Activated CD8-positive, alpha-beta memory T cell treated with anti-CD3 and anti-CD28 coated beads for 36 hours (primary cell): ENCODE measurements around the gene THADA. TPM values are rescaled to one million over a fixed set of nuclear protein-coding genes. Genes with fewer than 3 reads are reported as not detected.
"Not testable (repeated sequence)": the region's sequence is repeated elsewhere in the genome, so short reads cannot be mapped to it uniquely, and the experiment has no call there.

Experiments used
- CTCF ChIA-PET: fragments of 350-600 bp; sonication (Branson Sonifier 250); formaldehyde crosslinking; loops from one replicate; lab custom pipeline; 2021; ENCODE audit warnings: antibody characterized with exemption; lab: Charles Lee
- POLR2A ChIA-PET: fragments of 350-600 bp; sonication (Branson Sonifier 250); formaldehyde crosslinking; loops from one replicate; lab custom pipeline; 2021; ENCODE audit warnings: antibody characterized with exemption; lab: Charles Lee
- total RNA-seq, 2 experiments: library from RNA; stranded (reverse); gene quantifications; one replicate each; pipeline ENCODE4 v1.2.3, GENCODE V29; 2021

Gene THADA
- total RNA-seq, 2 experiments from 2014 or later: 52.7 to 54.2 TPM

DNA sequence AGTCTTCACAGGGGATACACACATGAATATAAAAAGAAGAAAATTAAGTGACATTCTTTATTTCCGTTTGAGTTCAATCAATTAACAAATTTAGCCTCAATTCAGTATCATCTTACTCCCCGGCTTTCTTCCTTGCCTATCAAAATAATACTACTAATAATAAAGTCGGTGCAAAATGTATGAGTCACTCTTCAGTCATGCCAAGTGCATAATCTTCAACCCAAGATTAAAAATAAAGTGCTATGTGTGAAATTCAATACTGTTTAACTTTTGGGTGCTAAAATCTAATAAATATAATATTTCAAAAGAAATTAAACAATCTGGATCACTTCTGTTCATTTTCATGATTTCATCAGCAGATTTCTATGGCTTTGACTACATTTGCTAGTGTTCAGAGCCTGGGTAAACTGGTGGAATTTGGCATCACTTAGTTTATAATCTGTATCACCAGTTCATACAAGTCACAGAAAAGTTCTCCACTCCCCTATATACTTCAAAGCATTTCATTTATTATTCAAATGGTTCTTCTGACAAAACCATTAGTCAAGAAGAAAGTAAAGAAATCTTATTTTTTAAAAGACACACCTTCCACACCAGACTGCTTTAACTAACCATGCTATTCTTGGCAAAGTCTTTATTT is 183.6 kb downstream of the THADA start:
- CTCF ChIA-PET: no interaction called here

DNA sequence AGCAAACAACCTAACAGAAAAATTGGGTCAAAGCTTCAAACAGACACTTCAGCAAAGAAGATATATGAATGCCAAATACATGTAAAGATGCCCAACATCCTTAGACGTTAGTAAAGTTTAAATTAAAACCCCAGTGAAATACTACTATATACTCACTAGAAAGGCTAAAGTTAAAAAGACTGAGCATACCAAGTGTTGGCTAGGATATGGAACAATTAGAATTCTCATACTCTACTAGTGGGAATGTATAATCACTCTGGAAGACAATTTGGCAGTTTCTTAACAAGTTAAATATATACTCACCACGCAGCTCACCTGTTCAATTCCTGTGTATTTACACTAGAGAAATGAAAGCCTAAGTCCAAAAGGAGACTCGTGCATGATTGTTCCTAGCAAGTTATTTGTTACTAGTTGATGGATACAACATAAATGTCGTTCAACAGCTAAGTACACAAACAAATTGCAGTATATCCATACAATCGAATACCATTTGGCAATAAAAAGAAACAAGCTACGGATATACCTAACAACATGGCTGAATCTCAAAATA is 185.7 kb downstream of the THADA start:
- ChIA-PET POLR2A (no interaction called here), CTCF (no interaction called here)

More for the DNA sequence above, 183.6 kb downstream of the THADA start:
- POLR2A ChIA-PET: no interaction called here

DNA sequence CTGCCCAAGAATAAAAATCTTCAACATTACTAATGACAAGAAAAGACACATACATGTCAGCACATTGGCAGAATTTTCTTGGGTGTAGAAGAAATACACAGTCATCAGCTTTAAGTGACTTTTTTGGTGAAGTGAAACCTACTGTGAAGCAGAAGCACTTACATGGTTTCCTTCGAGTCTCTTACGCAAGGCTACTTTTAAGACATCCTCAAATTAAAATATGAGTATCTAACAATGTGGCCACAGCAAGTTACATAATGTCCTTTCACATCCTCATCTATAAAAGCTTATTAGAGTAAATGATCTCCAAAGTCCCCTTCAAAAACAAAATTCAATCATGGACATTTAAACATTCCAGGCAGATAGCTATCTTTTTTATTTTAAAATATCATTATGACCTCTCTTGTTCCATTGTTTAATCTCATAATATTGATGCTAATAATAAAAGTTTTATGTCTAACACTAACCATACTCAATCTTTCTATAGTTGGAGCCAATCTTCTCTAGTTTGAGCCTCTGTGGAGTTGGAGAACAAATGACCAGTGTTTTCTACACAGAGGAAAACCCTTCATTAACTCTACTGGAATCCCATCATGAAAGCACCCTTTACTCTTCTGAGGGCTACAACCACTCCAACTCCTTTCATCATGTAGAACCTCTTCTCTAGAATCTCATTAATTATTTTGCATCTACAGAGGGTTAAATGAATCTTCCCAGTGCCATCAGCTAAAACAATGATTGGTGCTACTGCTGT is 187.3 kb downstream of the THADA start:
- ChIA-PET POLR2A (no interaction called here), CTCF (no interaction called here)

DNA sequence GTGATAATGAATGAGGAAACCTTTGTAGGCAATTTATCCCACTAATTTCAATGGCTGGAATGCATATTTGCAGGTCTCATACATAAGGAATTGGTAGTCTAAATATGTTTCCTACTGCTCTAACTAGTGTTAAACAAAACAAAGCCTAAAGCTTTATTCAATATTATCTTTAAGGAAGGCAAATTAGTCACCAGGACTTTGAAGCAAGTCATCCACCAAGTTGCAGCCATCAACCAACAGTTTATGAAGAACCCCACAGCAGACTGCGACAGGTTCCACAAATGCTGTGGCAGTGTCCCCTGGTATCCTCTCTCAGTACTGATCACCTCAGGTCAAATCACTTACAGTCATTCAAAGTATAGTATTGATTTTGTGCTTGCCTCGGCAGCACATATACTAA is 187.9 kb downstream of the THADA start:
- ChIA-PET CTCF (no interaction called here), POLR2A (no interaction called here)

DNA sequence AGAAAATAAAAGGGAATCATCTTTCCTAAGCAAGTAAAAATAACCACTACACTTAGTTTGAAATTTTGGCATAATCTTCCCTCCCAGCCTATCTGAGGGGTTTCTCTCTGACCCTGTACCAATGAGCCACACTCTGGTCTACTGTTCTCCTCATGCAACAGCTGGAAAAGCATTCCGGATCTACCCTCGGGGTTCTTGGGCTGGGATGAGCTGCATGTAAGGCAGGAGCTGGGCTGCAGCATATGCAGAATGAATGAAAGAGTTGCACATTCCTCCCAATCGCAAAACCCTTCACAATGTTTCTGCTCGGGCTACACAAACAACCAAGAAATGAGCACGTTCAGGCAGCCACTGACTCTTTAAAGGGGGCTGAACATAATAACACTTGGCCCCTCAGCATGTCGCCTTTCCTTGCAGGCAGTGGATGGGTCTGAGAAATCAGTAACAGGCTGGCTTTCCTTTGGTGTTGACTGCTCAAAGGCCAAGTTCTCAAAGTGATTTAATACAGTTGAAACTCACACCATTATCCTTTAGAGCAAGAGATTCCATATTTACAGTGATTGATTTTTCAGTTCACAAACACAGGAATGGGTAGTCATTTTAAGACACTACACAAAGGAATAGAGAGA is 189.1 kb downstream of the THADA start:
- POLR2A ChIA-PET: no interaction called here

DNA sequence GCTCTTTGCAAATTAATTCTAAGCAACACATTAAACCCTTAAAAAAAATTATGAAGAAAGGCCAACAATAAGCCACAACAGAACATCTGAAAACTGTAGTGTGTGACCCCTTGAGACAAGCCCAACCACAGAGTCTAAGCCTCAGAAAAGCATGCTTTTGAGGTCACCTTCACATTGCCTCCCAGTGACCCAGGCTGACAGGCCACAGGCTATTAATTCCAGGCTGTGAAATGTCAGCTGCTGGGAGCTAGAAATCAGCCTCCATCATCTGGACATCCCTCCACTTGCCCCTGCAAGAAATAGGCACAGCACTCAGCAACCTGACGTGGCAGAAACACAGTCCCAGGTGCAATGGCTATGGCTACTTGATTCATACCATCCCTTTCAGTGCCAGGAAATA is 190.0 kb downstream of the THADA start:
- CTCF ChIA-PET: no interaction called here
- POLR2A ChIA-PET: no interaction called here

More for the DNA sequence above, 189.1 kb downstream of the THADA start:
- CTCF ChIA-PET: no interaction called here

DNA sequence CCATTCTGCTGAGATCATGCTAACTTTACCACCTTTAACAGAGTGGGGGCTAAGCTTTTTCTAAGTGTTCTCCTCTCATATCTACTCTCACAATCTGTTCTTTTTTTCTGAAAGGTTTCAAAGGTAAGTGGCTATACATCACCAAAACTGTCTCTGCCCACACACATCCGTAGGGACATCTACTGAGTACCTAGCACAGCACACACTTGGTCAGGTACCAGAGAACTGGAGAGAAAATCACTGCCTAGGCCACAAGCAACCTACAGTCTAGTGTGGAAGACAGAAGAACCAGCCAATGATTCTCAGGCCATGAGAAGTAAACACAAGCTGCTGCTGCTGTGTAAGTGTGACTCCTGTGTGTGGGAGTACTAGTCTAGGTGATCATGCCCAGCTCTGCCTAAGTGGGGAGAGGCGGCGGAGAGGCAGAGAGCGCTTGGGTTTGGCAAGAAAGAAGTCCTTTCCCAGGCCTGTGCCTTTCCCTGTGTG is 193.3 kb downstream of the THADA start:
- ChIA-PET POLR2A (interaction anchor here (0.6 kb wide), 1 partner anchor 297 kb away, joined by 3 read pairs; no protein-coding TSS in a partner anchor), CTCF (no interaction called here)

DNA sequence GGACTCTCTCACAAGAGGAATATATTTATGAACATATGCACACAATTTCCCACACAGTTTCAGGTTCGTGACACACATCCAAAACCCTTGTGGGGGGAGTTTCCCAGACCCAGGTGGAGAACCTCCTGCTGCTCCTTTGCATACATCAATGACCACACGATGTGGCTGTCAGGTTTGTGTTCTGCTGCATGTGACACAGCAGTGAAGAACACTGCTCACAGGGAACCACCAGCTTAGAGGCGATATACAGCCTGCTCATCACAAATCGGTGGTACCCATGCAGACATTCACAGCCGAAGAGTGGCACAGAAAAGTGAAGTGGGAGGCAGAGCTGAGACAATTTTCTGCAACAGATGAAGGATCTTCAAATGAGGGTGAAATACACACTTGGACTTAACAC is 193.8 kb downstream of the THADA start:
- ChIA-PET POLR2A (interaction anchor here (0.6 kb wide), 1 partner anchor 296 kb away, joined by 3 read pairs; no protein-coding TSS in a partner anchor), CTCF (no interaction called here)

DNA sequence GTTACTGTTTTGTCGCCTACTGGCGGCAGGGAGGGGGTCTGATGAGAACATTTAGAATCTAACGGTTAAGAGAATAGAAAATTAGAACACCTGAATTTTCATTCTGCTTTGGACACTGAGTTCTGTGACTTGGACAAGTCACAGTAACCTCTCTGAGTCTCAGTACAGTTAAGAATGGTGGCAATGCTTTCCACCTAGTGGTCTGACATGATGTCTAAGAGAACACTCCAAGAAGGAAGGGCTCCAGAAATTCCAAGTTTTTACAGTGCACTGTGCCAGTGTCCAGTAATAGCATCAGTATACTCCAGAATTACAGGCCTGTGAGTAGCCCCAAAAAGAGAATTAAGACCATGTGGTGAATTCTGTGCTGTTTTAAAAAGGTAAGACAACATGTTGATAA is 195.3 kb downstream of the THADA start:
- POLR2A ChIA-PET: no interaction called here
- CTCF ChIA-PET: no interaction called here

DNA sequence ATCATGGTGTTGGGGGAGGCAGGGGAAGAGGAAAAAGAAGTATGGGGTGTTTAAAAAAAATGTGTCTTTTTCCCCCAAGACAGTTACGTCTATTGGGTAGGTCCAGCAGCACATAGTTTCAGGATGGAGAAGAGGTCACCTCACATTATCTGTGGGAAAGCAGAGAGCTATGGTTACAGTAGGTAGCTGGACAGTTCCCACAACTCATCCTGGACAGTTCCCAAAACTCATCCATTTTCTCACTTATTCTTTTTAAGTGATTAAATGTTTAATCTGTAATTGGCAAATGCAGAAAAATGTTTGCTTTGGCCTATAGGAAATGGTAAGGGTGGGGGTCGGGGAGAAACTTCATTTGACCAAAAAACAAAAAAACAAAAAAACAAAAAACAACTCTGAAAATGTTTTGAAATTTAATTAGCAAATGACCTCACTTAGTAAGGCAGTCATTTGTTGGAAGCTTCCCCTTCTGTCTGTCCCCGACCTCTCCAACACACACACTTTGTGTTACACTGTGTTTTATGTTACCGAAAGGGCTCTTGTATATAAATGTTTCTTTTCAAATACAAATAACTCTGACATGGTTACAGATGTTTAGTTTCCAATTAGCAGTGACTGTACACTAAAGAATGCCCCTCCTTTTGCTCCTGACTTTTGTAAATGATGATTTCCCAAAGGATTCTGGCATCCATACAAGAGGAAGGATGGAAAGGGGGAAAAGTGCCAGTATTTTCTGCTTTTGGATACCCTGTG is 196.1 kb downstream of the THADA start:
- ChIA-PET POLR2A (no interaction called here), CTCF (interaction anchor here (0.6 kb wide), 1 partner anchor 84 kb away, joined by 6 read pairs; no protein-coding TSS in a partner anchor)

DNA sequence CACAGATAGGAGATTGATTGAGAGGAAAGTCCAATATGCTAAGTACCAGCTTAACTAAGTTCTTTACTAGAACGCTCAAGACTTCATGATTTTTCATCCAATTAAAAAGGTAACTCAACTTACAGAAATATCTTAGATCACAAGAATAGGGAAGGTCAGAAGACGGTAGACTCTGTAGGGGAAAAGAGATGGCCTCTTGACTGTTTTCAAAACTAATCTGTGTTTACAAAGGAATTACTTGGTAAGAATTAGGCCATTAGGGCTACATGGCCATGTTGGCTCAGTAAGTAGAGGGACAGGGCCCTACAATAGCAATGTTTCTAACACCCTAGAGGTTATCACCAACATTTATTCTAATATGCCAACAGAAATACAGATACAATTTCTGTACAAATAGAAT is 196.7 kb downstream of the THADA start:
- POLR2A ChIA-PET: no interaction called here
- CTCF ChIA-PET: interaction anchor here (0.6 kb wide), 1 partner anchor 85 kb away, joined by 6 read pairs; no protein-coding TSS in a partner anchor

DNA sequence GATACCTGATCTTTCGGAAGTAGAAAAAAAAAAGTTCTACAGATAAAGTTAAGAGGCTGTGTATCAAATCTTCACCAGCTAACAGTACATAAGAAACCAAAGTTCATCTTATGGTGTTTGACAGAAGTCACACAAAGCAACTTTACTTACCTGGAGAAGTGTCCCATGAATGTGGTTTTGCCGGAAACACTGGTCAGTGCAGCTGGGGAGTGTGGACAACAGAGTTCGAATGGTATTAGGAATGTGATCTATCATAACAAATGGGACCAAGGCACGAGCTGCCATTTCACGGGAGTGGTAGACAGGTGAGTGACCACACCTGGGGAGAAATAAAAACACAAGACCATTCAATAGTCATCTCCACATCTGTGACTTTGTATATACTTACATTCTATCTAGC is 198.0 kb downstream of the THADA start:
- ChIA-PET CTCF (no interaction called here), POLR2A (no interaction called here)

DNA sequence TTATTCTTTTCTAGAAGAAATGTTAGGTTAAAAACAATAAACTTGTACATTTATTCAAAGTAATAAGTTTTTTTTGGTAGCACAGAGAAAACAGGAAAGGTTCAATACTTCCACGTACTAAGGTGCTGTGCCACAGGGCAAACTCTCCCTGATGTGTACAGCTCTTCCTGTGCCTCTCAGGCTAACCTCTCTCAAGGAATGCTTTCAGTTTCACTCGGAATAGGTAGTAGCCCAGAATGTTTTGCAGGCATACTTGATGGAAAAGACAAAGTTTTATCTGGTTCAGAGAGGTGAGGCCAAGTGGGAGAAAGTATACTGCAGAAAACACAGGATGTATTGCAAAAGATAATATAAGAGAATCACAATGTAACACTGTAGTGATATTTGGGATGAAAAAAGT is 198.4 kb downstream of the THADA start:
- ChIA-PET POLR2A (no interaction called here), CTCF (no interaction called here)

DNA sequence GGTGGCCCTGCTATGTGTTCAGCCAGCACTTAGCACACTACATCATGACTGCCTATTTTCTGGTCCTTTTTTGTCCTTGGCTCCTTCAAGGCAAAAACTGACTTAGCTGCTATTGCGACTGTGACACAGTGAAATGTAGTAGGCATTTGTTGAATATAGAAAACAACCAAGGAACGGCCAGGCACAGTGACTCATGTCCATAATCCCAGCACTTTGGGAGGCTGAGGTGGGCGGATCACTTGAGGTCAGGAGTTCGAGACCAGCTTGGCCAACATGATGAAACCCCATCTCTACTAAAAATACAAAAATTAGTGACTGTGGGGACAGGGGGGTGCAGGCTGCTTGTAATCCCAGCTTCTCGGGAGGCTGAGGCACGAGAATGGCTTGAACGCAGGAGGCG is 199.5 kb downstream of the THADA start:
- CTCF ChIA-PET, POLR2A ChIA-PET: not testable (repeated sequence)

DNA sequence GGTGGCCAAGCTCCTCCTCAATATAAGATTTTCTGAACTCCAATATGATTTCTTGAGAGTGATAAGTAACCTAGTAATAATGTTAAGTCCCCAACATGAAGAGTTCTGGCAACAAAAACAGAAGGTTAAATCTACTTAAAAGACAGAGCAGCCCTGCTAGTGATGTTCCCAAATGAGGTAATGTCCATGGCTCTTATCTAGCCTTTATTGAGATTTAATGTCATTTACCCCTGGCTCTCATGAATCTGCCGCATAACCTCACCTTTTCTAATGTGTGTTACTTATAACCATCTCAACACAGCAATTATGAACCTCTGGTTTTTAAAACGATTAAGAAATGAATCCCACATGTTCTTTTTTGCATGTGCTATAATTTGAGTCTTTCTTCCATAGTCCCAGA is 201.9 kb downstream of the THADA start:
- CTCF ChIA-PET: no interaction called here

DNA sequence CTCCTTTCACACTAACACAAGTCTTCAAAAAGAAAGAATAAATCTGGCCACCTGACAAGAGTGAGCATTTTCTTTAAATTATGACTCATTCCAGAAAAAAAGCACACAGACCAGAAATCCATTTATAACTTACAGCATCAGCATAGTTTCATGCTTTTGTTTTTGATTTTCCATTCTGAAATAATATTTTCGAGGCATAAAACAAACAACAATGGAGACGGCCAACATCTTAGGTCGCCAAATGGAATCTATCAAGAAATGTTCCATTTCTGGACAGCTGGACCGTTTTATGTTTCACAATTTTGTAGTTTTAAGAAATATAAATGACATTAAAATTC is 204.0 kb downstream of the THADA start:
- CTCF ChIA-PET: no interaction called here
- POLR2A ChIA-PET: no interaction called here

More for the DNA sequence above, 201.9 kb downstream of the THADA start:
- POLR2A ChIA-PET: no interaction called here

DNA sequence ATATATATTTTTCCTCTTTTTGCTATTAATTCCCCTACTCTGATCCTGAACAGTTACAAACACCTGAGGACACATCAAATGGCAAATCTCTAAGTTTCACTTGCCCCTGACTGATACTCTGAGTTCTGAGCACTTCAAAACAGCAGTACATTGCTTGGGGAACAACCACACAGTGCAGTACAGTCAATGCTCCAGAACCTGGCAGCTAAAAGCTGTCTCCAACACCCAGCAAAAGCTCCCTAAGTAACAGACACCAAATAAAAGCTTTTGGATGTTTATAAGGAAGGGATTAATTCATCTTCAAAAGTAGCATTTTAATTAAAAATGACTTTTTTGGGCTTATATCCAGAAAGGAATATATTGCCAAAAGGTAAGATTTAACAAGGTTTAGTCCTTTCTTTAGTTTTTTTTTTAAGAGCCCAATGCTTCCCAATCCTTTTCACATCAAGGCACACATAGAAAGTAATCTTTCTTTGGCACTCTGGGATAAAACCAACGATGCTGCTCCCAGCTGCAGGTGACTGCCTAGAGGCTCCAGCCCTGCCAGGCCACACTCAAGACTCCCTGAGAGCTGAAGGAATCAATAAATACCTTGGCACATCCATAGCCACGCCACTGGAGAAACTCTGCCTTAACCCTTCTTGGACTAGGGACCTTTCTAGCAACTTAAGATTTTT is 204.5 kb downstream of the THADA start:
- CTCF ChIA-PET: no interaction called here
- POLR2A ChIA-PET: no interaction called here

DNA sequence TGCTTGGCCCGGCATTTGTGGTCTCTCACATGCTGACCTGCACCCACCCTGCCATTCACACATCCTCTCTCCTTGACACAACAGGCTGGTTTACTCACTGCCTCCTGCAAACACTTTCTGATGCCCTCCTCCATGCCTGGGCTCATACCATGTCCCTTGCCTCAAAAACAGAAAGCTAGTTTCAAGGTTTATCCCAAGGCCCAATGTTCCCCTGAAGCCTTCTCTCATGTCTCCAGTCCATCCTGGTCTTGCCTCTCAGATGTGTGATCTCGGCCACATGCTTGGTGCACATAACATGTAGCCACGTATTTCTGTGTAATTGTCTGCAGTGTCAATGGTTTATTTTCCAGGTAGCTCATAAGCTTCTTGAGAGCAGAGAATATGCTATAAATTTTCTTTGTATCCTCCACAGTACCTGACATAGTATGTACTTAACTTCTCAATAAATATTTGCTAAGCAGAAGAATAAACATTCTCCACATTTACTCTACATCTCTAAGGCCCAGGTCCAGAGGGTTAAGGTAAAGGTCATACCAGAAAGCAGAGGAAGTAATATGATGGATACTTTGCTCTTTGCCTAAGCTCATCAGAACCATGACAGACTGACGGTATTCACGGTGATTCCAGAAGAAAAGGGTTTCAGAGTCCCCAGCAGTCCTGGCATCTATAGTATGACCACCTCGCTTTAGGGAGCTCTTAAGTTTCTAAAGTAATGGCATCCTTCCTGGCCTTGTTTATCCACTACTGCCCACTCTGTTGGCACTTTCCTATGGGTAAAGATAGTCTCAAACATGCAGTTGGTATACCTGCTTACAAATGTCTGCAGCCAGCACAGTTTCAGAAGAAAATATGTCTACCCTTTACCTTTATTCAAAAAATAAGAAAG is 206.0 kb downstream of the THADA start:
- CTCF ChIA-PET: no interaction called here
- POLR2A ChIA-PET: no interaction called here
